GM21360 (cell line): Measurements from ENCODE around the gene C2orf92.
"Not testable (repeated sequence)": the region's sequence is repeated elsewhere in the genome, so short reads cannot be mapped to it uniquely, and the experiment has no call there.

Source experiments
- ATAC-seq: cut with Tn5 transposase; IDR thresholded peaks from one replicate; pipeline ENCODE4 v1.9.1; 2021; ENCODE audit warnings: mild to moderate bottlenecking, moderate library complexity; ENCODE audit not compliant: unreplicated experiment

The C2orf92 gene

GRCh38 chr2:97669448-97669847 lies at the start of gene C2orf92:
C2orf92 (plus strand) TSS chr2:97669713; CDS start chr2:97669789, 76 bp downstream.
- ATAC-seq: no peak

DNA sequence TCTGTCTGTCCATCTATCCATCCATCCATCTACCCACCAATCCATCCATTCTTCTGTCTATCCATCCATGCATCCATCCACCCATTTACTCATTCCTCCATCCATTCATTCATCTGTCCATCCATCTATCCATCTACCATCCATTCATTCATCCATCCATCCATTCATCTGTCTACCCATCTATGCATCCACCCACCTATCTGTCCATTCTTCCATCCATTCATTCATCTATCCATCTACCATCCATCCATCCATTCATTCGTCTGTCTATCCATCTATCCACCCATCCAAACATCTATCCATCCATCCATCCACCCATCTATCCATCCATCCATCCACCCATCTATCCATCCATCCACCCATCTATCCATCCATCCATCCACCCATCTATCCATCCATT lies 49.0 kb upstream of the C2orf92 start:
- not testable (repeated sequence) for ATAC-seq

DNA sequence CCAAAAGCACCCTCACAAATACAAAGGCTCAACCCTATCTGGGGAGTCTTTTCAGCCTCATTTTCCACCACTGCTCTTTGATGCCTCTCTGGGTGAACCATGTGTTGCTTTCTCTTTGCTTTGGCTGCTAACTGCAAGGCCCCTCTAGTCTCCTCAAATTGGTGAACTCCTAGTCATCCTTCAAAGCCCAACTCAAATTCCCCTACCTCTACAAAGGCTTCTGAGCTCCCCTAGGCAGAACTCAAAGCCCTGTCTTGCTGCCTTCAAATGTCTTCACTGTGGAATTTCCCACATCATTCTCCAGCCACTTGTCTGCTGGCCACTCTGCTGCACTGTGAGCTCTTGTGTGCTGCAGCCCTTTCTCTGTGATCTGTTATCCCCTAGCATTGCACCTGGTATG lies 46.5 kb upstream of the C2orf92 start:
- ATAC-seq: not testable (repeated sequence)

- ATAC-seq: not testable (repeated sequence)
Observed at GRCh38 chr2:97625354-97626048, 44.0 kb upstream of the C2orf92 start.

- not testable (repeated sequence) for ATAC-seq
Observed at GRCh38 chr2:97626049-97626430, 43.5 kb upstream of the C2orf92 start.

- ATAC-seq: no peak
Observed at GRCh38 chr2:97644023-97644717, 25.3 kb upstream of the C2orf92 start.

GRCh38 chr2:97645112-97645694 lies 24.3 kb upstream of the C2orf92 start:
- ATAC-seq: peak; percentile 38

DNA sequence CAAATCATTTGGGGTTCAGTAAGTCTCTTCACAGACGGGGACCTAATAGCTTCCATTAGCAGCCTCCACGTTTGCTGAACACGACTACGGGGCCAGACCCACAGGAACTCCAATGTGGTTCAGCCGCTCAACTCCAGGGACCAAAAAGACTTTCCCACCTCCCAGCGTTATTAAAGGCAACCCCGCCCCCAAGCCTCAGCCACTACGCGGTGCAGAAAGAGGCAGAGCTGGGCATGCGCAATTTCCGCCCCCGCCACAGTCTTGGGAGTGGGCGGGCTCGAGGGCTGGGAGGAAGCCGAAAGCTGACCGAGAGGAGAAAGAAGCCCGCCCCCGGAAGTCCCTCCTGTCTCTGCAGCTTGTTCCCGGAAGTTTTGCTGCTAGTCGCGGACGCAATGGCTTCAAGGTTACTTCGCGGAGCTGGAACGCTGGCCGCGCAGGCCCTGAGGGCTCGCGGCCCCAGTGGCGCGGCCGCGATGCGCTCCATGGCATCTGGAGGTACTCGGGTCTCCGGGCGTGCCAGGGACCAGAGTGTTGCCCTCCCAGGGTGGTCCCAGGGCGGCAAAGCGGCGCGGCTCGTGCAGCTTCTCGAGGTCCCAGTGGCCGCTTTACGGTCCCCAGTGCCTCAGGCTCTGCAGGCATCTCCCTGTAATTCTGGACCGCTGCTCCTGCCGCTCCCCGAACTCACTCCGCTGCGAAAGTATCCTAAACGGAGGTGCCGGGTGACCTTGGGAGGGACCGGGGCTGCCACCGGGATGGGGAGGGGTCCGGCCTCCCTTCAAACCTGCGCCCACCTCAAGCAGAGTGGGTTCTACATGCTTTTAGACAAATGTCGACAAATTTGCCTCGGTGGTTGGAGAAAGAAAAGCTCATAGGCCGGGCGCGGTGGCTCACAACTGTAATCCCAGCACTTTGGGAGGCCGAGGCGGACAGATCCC lies 23.6 kb upstream of the C2orf92 start, which contains the start of gene COX5B:
Gene COX5B, plus strand, starts transcription at position 368 of the 935 bp plus-strand sequence. Its CDS starts 25 bp downstream, at position 393.
- ATAC-seq: peak; percentile 79

DNA sequence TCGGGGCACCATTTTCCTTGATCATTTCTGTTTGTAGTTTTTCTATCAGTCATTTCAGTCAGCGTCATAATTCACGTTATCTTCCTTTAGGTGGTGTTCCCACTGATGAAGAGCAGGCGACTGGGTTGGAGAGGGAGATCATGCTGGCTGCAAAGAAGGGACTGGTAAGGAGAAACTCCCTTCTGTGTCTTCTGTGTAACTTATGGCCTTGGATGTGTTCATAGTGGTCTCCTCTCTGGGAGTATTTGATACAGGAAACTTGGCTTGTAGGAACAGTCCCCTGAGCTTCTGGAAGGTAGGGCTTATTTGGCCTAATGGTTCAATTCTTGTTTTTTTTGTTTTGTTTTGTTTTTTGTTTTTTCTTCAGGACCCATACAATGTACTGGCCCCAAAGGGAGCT lies 22.5 kb upstream of the C2orf92 start:
- ATAC-seq: no peak

DNA sequence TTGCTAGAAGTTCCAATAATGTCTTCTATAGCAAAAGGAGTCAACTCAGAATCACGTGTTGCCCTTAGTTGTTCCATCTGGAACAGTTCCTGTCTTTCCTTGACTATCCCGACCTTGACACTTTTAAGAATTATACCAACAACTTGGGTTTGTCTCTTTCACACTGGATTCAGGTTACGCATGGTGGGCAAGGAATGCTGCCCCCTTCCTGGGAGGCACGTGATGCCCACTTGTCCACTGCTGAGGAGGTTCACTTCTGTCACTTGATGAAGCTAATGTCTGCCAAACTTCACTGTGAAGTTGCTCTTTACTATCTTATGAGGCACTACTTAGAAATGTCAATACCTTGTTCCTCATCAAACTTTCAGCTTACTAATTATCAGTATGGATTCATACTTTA lies 18.4 kb upstream of the C2orf92 start:
- no peak for ATAC-seq

- no peak for ATAC-seq
Observed at GRCh38 chr2:97653473-97653872, 16.0 kb upstream of the C2orf92 start.

DNA sequence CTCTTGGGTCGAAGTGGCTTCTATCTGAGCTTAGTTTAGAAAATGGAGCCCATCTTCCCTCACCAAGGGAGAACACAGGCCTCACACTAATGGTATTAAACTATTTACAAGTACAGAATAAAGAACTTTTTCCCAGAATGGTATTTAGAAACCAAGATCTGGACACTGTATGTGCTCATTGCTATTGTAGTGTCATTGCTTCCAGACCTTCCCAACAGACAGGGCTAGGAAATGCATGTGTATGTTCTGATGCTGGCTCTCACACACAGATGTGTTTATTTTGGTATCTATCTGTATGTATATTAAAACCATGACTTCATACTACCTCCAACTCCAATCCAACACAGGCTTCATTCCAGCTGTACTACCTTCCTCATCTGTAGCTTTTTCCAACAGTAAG lies 15.6 kb upstream of the C2orf92 start:
- no peak for ATAC-seq

DNA sequence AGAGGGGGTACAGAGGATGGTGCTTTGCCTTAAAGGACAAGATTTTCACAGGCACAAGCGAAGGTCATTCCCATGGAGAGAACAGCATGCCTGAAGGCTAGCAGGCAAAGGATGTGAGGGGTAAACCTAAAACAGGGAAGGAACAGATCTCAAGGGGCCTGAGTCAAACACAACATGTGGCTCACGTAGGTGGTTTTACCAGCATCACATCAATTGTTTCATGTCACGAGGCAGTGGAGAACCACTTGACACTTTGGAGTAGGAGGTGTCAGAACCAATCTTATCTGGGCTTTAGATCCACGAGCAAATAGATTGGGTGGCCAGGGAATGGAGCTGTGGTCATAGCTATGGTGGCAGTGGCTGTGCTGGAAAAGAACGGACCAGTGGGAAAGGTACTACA lies 15.2 kb upstream of the C2orf92 start:
- ATAC-seq: no peak

GRCh38 chr2:97654791-97655190 lies 14.7 kb upstream of the C2orf92 start:
- ATAC-seq: no peak

DNA sequence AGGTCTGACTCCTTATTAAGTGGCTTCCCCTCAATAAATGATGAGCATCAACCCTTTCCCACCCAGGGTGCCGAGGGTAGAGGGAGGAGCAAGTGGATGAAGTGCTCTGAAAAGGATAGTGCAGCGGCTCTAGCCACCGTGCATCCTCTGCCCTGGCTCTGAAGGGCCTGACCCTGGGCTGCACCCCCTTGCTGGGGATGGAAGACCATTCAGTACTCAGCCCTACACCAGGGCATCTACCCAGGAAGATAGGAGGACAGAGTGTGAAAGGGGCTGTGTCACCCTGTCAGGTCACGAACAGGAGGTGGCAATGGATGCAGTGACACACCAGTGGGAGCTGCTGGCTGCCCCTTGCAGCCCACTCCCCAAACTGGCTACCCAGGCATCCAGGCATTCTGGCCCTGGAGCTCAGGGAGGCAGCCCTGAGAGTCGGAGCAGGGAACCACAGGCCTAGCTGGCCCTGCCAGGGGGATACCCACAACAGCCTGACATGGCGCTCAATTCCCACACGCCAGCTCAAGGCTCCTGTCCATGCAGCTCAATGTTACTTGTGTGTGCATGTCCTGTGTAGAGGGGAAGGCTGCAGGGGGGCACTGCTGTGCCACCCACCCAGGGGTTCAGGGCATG lies 13.3 kb upstream of the C2orf92 start:
- ATAC-seq: no peak

DNA sequence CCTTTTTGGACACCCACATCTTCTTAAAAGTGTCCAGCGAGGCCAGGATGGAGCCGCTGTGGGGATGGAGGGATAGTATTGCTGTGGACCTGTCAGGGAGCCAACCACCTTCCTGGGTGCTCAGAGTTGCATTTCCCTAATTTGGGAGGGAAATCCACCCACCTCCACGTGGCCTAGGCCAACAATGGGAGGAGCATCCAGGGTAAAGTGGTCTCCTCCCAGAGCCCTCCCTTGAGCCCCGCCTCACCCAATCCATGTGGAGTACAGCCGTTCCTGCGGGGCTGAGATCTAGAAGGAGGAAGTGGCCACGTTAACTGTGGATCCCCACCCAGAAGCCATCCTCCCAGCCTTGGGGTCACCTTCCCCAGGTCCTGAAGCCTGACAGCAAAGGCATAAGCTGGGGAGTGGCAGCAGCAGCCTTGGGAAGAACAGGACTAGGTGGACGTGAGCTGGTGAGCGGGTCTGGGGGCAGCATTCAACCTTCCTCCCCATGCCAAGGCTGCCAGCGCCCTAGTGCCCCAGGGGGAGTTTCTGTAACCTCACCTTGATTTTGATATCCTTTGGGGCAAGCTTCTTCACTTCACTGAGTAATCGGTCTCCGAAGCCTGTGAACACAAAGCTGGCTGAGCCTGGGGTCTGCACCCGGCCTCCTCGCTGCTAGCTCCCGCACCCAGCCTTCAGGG lies 12.5 kb upstream of the C2orf92 start:
- ATAC-seq: no peak

- ATAC-seq: no peak
Observed at GRCh38 chr2:97657986-97658690, 11.4 kb upstream of the C2orf92 start.

- ATAC-seq: no peak
Observed at GRCh38 chr2:97658691-97659157, 10.8 kb upstream of the C2orf92 start.
